Activated T-helper 2 cell treated with anti-CD3 and anti-CD28 coated beads, Interferon-gamma antibody, Interleukin-2, Interleukin-4, amounts not matched to agents 10 μg/mL and 5 μg/mL and 100 μg/mL, durations not matched to agents 14 hours and 24 hours and 36 hours (primary cell): Measurements from ENCODE around the gene ZBTB3. TPM values are rescaled to one million over a fixed set of nuclear protein-coding genes. Genes with fewer than 3 reads are reported as not detected.
A peak's percentile ranks its signal among the peaks of the same experiment; 100 is the strongest.
"Not testable (repeated sequence)": the region's sequence is repeated elsewhere in the genome, so short reads cannot be mapped to it uniquely, and the experiment has no call there.

ENCODE experiments used
- DNase-seq: peaks from one replicate; pipeline ENCODE4 v3.0.0; 2021; ENCODE audit warnings: low spot score
- H3K27ac Mint-ChIP-seq: one replicate; pipeline ENCODE4 v1.8.0; 2021; ENCODE audit warnings: mixed read lengths
- H3K27me3 Mint-ChIP-seq: one replicate; pipeline ENCODE4 v1.8.0; 2021; ENCODE audit warnings: low read depth, mixed read lengths
- H3K36me3 Mint-ChIP-seq: one replicate; pipeline ENCODE4 v1.8.0; 2021; ENCODE audit warnings: low read depth, mixed read lengths
- H3K4me1 Mint-ChIP-seq: one replicate; pipeline ENCODE4 v1.8.0; 2021; ENCODE audit warnings: low read depth, mixed read lengths
- H3K4me3 Mint-ChIP-seq: one replicate; pipeline ENCODE4 v1.8.0; 2021; ENCODE audit warnings: low read depth, mild to moderate bottlenecking, moderate library complexity, mixed read lengths
- H3K9me3 Mint-ChIP-seq: one replicate; pipeline ENCODE4 v1.8.0; 2021; ENCODE audit warnings: mixed read lengths
- intact Hi-C: fragments of 100-400 bp; cut with micrococcal nuclease; formaldehyde crosslinking; loops from one replicate; pipeline ENCODE4 v1.15.1; 2023
- total RNA-seq: library from RNA; stranded (reverse); gene quantifications from 2 replicates; pipeline ENCODE4 v1.2.3, GENCODE V29; 2022

ZBTB3 gene
- total RNA-seq, 1 donor from 2014 or later = 9.3 TPM

DNA sequence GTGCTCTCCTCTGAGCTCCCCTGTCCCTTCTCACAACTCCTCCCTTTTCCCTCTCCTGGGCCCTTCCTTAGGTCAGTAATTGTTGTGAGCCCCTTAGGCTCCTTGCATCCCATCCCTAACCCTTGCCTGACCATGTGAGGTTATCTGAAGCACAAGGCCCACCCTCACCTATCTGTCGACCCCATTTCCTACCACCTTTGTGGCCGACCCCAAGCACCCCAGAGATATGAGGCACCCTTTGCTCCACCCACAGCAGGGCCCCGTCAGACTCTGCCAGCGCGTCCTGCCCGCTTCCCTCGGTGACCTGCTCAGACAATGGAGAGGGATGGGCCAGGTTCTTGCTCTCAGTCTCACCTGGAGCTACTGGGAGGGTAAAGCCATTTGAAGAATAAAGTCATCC is 45.2 kb downstream of the ZBTB3 start:
- intact Hi-C loops = loop anchor here (1.0 to 5.0 kb wide), 6 partner anchors 19 to 173 kb away; partner anchors contain the start of genes GANAB, HNRNPUL2, STX5 and TAF6L
- no peaks in the 10 kb centered on the region for H3K9me3 Mint-ChIP-seq

DNA sequence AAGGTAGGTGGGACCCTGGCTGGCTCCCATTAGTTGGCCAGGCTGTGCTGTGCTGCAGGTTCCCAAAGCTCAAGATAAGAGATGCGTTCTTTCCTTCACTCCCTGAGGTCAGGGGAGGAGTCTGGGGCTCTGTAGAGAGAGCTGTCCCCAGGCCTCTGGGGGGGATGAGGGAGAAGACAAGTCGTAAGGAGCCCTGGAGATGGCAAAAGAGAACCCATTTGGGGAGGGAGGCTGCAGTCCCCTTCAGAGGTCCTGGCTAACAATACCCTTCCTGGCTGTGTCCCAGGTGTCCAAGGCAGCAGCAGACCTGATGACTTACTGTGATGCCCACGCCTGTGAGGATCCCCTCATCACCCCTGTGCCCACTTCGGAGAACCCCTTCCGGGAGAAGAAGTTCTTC is 45.6 kb downstream of the ZBTB3 start:
- Mint-ChIP-seq H3K36me3 (peaks cover 44% of the 10 kb centered on the region), H3K27me3 (no peaks in the 10 kb centered on the region), H3K4me3 (peak overlapping the region; percentile 82), H3K4me1 (peaks cover 47% of the 10 kb centered on the region), H3K9me3 (no peaks in the 10 kb centered on the region), H3K27ac (peak overlapping the region; percentile 88)
- DNase-seq = no peak
- intact Hi-C loops = loop anchor here (5.0 kb wide), 1 partner anchor 124 kb away; the partner anchor contains the start of genes STX5 and TEX54

More for the DNA sequence above, 45.2 kb downstream of the ZBTB3 start:
- Mint-ChIP-seq H3K27ac (peak overlapping the region; percentile 88), H3K36me3 (peaks cover 45% of the 10 kb centered on the region), H3K4me3 (peak overlapping the region; percentile 82), H3K4me1 (peaks cover 51% of the 10 kb centered on the region), H3K27me3 (no peaks in the 10 kb centered on the region)
- peak; percentile 36 for DNase-seq

DNA sequence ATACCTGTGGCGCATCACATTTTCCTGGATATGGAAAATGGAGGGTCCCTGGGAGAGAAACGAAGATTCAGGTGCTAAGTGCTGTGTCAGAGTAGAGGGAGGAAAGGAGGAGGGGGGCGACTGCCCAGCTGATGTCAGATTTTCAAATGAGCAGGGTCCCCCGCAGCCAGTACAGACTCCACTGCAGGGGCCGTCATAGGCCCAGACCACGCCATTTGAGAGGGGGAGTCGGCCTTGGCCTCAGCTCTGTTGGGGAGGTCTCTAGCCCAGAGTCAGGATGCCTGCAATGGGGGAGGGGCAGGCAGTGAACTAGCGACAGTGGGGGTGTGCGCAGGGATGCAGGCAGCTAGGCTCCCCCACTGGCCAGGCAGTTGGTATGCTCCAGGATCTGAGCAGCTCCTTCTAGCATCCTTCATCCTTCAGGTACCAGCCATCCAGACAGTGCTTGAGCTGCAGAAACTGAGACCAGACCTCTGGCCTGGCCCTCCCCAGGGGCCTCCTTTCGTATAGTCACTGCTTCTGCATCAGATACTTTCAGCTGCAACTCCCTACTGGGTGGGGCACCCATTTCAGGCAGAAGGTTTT is 46.6 kb downstream of the ZBTB3 start, which contains the start of the genes BSCL2 and GNG3:
BSCL2 (minus strand) TSS at position 148 of the 585 bp plus-strand sequence. CDS start 229 bp downstream, outside the sequence.
GNG3 (plus strand) TSS at position 400 of the 585 bp plus-strand sequence. CDS start 620 bp downstream, outside the sequence.
- H3K9me3 Mint-ChIP-seq = no peaks in the 10 kb centered on the region
- no peaks in the 10 kb centered on the region for H3K27me3 Mint-ChIP-seq
- H3K27ac Mint-ChIP-seq = peak within 1 kb of the TSS; percentile 88
- peak within 1 kb of the TSS; percentile 82 for H3K4me3 Mint-ChIP-seq
- H3K4me1 Mint-ChIP-seq = peaks cover 39% of the 10 kb centered on the region
- intact Hi-C loops = loop anchor here (5.0 kb wide), 1 partner anchor 125 kb away; the partner anchor contains the start of genes STX5 and TEX54
- DNase-seq = no peak
- H3K36me3 Mint-ChIP-seq = peaks cover 39% of the 10 kb centered on the region

DNA sequence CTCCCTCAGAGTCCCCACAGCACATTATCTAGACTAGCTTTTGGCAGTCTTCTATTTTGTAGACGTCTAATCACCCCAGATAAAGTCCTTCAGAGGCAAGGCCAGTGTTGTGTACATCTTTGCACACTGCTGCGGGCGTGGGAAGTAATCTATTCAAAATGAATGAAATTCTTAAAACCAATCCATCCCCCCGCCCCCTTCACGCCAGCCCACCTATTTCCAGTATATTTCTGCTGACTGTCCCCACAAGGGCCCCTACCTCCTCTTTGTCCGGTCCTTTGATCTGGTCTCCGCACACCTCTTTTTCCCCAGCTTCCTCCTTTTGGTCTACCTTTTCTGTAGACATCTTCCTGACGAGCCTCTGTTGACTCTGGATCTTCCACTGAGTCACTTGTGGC is 47.1 kb downstream of the ZBTB3 start:
- Mint-ChIP-seq H3K9me3 (no peaks in the 10 kb centered on the region), H3K4me1 (peaks cover 37% of the 10 kb centered on the region), H3K27ac (peak overlapping the region; percentile 14), H3K4me3 (peak overlapping the region; percentile 58), H3K27me3 (no peaks in the 10 kb centered on the region), H3K36me3 (peaks cover 40% of the 10 kb centered on the region)
- no peak for DNase-seq
- intact Hi-C loops = loop anchor here (5.0 kb wide), 1 partner anchor 125 kb away; the partner anchor contains the start of genes STX5 and TEX54

DNA sequence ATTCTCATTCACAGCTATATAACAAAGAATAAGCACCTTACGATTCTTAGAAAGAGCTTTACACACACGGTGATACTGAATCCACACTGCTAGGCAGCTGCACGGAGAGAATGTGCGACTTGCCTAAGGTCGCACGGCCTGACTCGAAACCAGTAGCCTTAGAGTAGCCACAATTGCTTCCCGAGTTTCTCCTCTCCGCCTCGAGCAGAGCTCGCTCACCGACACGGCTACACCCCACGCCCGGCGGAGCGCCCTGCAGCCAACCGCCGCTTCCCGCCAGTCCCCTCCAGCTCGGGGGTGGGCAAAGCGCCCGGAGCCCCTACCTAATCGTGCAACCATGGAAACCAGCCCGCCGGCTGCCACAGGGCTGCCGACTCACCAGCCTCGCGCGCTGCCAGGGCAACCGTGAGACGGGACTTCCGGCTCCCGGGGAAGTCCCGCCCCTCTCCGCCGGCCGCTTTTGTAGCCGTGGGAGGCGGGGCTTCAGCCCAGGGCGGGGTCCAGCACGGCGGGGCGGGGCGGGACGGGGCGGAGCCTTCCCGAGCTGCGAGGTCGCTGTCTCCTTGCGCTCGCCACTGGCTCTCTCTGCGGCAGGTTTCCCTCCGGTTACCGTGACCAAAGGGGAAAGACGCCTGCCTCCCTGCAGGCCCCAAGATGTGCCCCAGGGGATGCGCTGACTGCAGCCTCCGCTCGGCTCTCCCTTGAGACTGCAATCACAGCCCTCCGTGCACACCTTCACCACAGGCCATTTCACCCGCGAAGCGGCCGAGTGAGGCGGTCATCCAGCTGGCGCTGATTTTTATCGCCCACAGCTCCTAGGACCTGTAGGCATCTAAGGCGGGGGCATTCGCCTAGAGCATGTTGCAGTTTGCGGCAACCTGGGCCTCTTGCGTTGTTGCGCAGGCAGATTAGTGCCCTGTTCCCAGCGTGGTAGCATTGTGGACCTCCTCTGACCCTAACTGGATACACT is 47.8 kb downstream of the ZBTB3 start:
- H3K36me3 Mint-ChIP-seq = peaks cover 38% of the 10 kb centered on the region
- H3K27ac Mint-ChIP-seq = peak overlapping the region; percentile 57
- peaks cover 37% of the 10 kb centered on the region for H3K4me1 Mint-ChIP-seq
- peak overlapping the region; percentile 90 for H3K4me3 Mint-ChIP-seq
- no peaks in the 10 kb centered on the region for H3K27me3 Mint-ChIP-seq
- H3K9me3 Mint-ChIP-seq = no peaks in the 10 kb centered on the region
- intact Hi-C loops = loop anchor here (5.0 kb wide), 1 partner anchor 126 kb away; the partner anchor contains the start of genes STX5 and TEX54
- DNase-seq = peak; percentile 89

DNA sequence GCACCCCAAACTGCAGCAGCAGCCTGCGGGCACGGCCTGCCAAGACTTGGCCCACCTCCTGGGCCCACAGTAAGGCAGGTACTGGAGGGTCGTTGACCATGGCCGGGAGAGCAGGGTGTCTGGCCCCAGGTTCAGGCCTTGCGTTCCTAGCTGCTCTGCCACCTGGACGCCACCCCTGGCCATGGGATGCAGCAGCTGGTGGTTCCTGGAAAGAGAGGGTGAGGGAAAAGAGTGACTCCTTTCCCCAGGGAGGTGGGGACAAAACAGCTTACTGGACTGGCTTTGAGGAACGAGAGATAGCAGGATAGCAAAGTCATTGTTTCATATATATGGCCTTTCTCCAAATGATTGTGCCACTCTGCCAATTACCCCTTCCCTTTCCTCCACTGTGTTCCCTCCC is 48.5 kb downstream of the ZBTB3 start:
- H3K4me3 Mint-ChIP-seq = peak overlapping the region; percentile 90
- intact Hi-C loops = loop anchor here (5.0 kb wide), 1 partner anchor 127 kb away; the partner anchor contains the start of genes STX5 and TEX54
- H3K27ac Mint-ChIP-seq = peak overlapping the region; percentile 57
- H3K36me3 Mint-ChIP-seq = peaks cover 34% of the 10 kb centered on the region
- no peaks in the 10 kb centered on the region for H3K9me3 Mint-ChIP-seq
- H3K27me3 Mint-ChIP-seq = no peaks in the 10 kb centered on the region
- no peak for DNase-seq
- peaks cover 33% of the 10 kb centered on the region for H3K4me1 Mint-ChIP-seq

DNA sequence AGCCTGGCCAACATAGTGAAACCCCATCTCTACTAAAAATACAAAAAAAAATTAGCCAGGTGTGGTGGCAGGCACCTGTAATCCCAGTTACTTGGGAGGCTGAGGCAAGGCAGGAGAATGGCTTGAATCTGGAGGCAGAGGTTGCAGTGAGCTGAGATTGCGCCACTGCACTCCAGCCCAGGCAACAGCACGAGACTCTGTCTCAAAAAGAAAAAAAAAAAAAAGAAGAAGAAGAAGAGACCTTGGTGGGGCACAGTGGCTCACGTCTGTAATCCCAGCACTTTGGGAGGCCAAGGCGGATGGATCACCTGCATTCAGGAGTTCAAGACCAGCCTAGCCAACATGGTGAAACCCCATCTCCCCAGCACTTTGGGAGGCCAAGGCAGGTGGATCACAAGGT is 50.0 kb downstream of the ZBTB3 start:
- H3K4me3 Mint-ChIP-seq, intact Hi-C loops, DNase-seq, H3K27me3 Mint-ChIP-seq, H3K9me3 Mint-ChIP-seq, H3K27ac Mint-ChIP-seq: not testable (repeated sequence)
- Mint-ChIP-seq H3K4me1 (peaks cover 32% of the 10 kb centered on the region), H3K36me3 (peaks cover 29% of the 10 kb centered on the region)

DNA sequence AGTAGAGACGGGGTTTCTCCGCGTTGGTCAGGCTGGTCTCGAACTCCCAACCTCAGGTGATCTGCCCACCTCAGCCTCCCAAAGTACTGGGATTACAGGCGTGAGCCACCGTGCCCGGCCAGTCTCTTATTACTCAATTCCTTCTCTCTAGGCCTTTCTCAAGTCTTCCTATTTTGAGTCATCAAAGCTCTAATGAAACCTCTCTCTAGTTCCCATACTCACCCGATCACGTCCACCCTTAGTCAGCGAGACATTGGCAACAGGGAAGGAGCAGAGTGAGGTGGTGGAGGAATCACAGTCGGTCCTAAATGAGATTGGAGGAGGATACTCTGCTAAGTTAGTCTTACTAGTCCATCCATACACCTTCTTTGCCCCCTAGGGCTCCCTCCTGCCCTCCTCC is 51.7 kb downstream of the ZBTB3 start:
- Mint-ChIP-seq H3K36me3 (peaks cover 26% of the 10 kb centered on the region), H3K27me3 (no peaks in the 10 kb centered on the region), H3K4me1 (peaks cover 17% of the 10 kb centered on the region), H3K9me3 (no peaks in the 10 kb centered on the region), H3K4me3 (no peak overlapping the region), H3K27ac (no peak overlapping the region)
- DNase-seq = no peak
- intact Hi-C loops = no loop called here

Other genes with a start within 250 kb of the ZBTB3 start
- gene AHNAK, start 207.4 kb downstream of the ZBTB3 start, total RNA-seq = 105 and 108 TPM in 2 replicates
- gene EEF1G, start 180.3 kb downstream of the ZBTB3 start, total RNA-seq = 1,369 and 1,395 TPM in 2 replicates
- 29.9 and 41.7 TPM in 2 replicates for gene TUT1, start 162.6 kb downstream of the ZBTB3 start, total RNA-seq
- gene MTA2, start 152.3 kb downstream of the ZBTB3 start, total RNA-seq = 201 and 215 TPM in 2 replicates
- gene EML3, start 141.4 kb downstream of the ZBTB3 start, total RNA-seq = 144 and 146 TPM in 2 replicates
- gene ROM1, start 140.9 kb downstream of the ZBTB3 start, total RNA-seq = 1.4 and 2.8 TPM in 2 replicates
- gene B3GAT3, start 132.2 kb downstream of the ZBTB3 start, total RNA-seq = 70.0 and 81.4 TPM in 2 replicates
- gene GANAB, start 107.5 kb downstream of the ZBTB3 start, total RNA-seq = 274 and 279 TPM in 2 replicates
- gene INTS5, start 100.9 kb downstream of the ZBTB3 start, total RNA-seq = 35.2 and 35.7 TPM in 2 replicates
- 118 and 130 TPM in 2 replicates for gene C11orf98, start 89.0 kb downstream of the ZBTB3 start, total RNA-seq
- gene CSKMT, start 88.8 kb downstream of the ZBTB3 start, total RNA-seq = 45.4 and 47.2 TPM in 2 replicates
- 8.0 and 9.5 TPM in 2 replicates for gene UQCC3, start 82.5 kb downstream of the ZBTB3 start, total RNA-seq
- gene LBHD1, start 81.9 kb downstream of the ZBTB3 start, total RNA-seq = 21.4 and 21.7 TPM in 2 replicates
- gene UBXN1, start 75.1 kb downstream of the ZBTB3 start, total RNA-seq = 119 and 127 TPM in 2 replicates
- gene LRRN4CL, start 64.6 kb downstream of the ZBTB3 start, total RNA-seq = 0.18 and 0.23 TPM in 2 replicates
- 28.7 and 32.8 TPM in 2 replicates for gene BSCL2, start 46.7 kb downstream of the ZBTB3 start, total RNA-seq
- not detected in 2 replicates for gene GNG3, start 46.5 kb downstream of the ZBTB3 start, total RNA-seq
- gene HNRNPUL2, start 26.7 kb downstream of the ZBTB3 start, total RNA-seq = 62.6 and 63.5 TPM in 2 replicates
- 35.4 and 39.4 TPM in 2 replicates for gene TTC9C, start 25.7 kb downstream of the ZBTB3 start, total RNA-seq
- 122 and 128 TPM in 2 replicates for gene POLR2G, start 7.4 kb upstream of the ZBTB3 start, total RNA-seq
- 17.6 and 21.0 TPM in 2 replicates for gene TAF6L, start 17.2 kb upstream of the ZBTB3 start, total RNA-seq
- gene TMEM179B, start 33.2 kb upstream of the ZBTB3 start, total RNA-seq = 34.6 and 35.9 TPM in 2 replicates
- gene TMEM223, start 37.8 kb upstream of the ZBTB3 start, total RNA-seq = 13.4 and 14.0 TPM in 2 replicates
- gene NXF1, start 51.3 kb upstream of the ZBTB3 start, total RNA-seq = 134 and 139 TPM in 2 replicates
- gene STX5, start 77.9 kb upstream of the ZBTB3 start, total RNA-seq = 37.4 and 41.9 TPM in 2 replicates
- gene TEX54, start 78.7 kb upstream of the ZBTB3 start, total RNA-seq = 1.2 TPM in 1 of 2 replicates, not detected in the other
- 109 and 112 TPM in 2 replicates for gene WDR74, start 85.4 kb upstream of the ZBTB3 start, total RNA-seq
- 245 and 286 TPM in 2 replicates for gene SLC3A2, start 126.7 kb upstream of the ZBTB3 start, total RNA-seq
- not detected in 2 replicates for gene CHRM1, start 167.2 kb upstream of the ZBTB3 start, total RNA-seq
- gene SLC22A6, start 230.8 kb upstream of the ZBTB3 start, total RNA-seq = not detected in 2 replicates